ENCODE data around the gene LILRB2.
"Not testable (repeated sequence)": the region's sequence is repeated elsewhere in the genome, so short reads cannot be mapped to it uniquely, and the experiment has no call there.

The LILRB2 gene

DNA sequence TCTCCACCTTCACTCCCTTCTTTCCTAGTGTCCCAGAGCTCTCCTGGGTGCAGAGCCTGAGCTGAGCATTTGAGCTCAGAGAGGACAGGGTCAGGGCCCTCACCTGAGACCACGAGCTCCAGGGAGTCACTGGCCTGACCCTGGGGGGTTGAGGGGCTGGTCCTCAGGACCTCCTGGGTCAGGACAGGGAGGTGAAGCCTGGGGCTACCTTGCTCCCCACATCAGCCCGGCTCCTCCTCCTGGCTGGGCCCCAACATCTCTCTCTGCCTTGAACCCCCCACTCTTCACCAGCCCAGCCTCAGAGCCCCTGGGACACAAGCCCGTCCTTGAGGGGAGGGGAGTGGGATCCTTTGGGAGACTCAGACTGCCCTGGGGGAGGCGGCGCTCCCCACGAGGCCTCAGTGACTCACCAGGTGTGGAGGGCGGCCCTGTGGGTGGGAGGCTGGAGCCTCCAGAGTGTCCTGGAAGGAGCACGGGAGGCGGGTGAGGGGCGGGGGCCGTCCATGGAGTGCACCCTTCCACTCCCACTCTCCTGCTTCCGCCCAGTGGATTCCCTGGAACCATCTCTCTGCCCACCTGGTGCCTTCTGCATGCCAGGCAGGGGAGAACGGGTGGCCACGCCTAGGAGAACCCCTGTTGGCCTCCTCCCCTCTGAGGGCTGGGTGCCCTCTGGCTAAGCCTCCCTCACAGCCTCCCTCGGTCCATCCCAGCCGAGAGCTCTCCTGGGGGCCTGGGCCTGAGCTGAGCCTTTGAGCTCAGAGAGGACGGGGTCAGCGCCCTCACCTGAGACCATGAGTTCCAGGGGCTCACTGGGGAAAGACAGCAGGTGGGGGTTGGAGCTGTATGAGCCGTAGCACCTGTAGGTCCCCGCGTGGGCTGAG, 41.2 kb downstream of the LILRB2 start:
- DNase-seq: not testable (repeated sequence)

GRCh38 chr19:54233941-54234340, 47.0 kb downstream of the LILRB2 start:
- DNase-seq: no peak

- DNase-seq: peak; percentile 82 to 85
Measured at GRCh38 chr19:54231077-54231931, 49.6 kb downstream of the LILRB2 start.

- no peak for DNase-seq
Measured at GRCh38 chr19:54230031-54230430, 50.9 kb downstream of the LILRB2 start.

GRCh38 chr19:54229146-54229545, 51.8 kb downstream of the LILRB2 start:
- DNase-seq: no peak

- DNase-seq: not testable (repeated sequence)
Measured at GRCh38 chr19:54224619-54225018, 56.3 kb downstream of the LILRB2 start.

DNA sequence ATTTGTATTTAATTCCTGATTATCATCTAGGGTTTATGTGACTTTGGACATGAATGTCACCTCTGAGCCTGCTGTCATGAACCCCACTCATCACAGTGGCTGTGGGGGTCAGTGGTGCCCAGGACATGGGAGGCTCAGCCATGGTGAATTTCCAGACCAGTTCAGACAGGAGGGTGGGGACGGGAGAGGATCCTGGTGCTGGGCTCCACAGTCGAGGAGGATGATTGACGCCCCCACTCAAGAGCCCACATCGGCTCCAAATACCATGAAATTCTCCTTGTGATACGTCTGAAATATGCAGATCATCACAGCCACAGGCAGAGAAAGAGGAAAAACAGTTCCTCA, 57.0 kb downstream of the LILRB2 start:
- DNase-seq: not testable (repeated sequence)
